ENCODE results near the gene TM6SF1. TPM values are rescaled to one million over a fixed set of nuclear protein-coding genes. Genes with fewer than 3 reads are reported as not detected.
A peak's percentile ranks its signal among the peaks of the same experiment; 100 is the strongest.
"Not testable (repeated sequence)": the region's sequence is repeated elsewhere in the genome, so short reads cannot be mapped to it uniquely, and the experiment has no call there.

TM6SF1 gene
- total and polyA plus RNA-seq, 4 donors, result 4.7 to 15.6 (median 12.3) TPM

DNA sequence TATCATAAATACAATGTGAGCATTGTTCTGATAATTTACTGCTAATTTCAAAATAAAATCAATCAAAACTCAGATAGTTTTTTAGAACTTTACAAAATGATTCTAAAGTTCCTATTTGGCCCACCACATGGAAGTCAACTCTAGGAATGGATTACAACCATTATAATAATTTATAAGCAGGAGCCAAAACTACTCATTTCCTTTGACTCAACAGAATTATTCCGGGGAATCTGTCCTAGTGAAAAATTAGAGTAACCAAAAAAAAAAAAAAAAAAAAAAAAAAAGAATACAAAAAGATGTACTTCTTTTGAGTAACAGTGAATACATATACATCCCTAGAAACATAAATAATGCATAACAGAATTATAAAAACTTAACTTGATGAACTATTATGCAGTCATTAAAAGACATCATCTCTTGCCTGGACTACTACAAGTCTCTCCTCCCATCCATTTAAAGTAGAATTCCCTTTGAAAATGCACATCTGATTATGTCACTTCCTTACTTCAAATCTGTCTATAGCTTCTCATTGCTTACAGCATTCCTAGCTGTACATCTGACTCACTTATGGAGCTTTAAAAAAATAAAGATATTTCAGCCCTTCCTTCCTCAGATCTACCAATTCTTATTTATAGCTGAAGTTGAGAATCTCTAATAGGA is 56.8 kb downstream of the TM6SF1 start:
- no CpG with 5 or more reads among the region's 1 CpG for WGBS (ENCODE audit: insufficient coverage)
- H3K4me3 ChIP-seq (ENCODE audit: low read depth, low read length), result no peak overlapping the region
- H3K27ac ChIP-seq (ENCODE audit: low read depth, low read length), result no peak overlapping the region

DNA sequence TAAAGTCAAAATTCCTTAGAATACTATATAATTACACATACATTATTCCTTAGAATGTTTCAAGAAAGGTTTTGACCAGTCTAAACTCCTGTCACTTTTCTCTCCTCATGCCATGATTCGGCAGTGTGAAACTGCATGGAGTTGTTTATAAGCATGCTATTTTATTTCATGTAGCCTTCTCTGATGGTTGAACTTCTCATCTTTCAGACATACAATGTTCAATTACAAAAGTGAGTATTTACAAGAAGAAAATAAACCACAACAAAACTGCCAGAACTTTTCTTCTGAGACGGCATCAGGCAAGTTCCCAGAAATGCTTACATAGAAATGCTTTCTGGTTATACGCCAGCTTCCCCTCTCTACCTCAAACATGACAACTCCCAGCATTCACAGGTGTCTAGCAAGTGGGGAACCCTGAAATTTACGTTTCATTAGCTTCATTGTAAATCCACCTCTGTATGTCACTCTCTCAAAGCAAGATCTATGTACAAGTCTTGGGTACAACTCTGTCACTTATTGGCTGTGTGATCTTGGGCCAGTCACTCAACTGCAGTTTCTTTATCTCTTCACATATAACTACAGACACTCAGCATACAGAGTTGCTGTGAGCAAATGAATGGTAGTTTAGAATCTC is 57.4 kb downstream of the TM6SF1 start:
- H3K36me3 ChIP-seq (ENCODE audit: control insufficient read depth, insufficient read depth, low read length), result peaks cover 3% of the 10 kb centered on the region
- H3K4me3 ChIP-seq (ENCODE audit: low read depth, low read length), result no peak overlapping the region
- peaks cover 4% of the 10 kb centered on the region for H3K9me3 ChIP-seq (ENCODE audit: control insufficient read depth, insufficient read depth, low read length)
- WGBS (ENCODE audit: insufficient coverage), result 72% methylated on average over 3 of the region's 4 CpGs
- H3K4me1 ChIP-seq (ENCODE audit: control insufficient read depth, insufficient read depth, low read length), result no peaks in the 10 kb centered on the region
- no peaks in the 10 kb centered on the region for H3K27me3 ChIP-seq (ENCODE audit: control insufficient read depth, insufficient read depth, low read length)
- DNase-seq (ENCODE audit: low read depth in 4 of 6, low spot score in 6 of 6), result no peak
- no peak overlapping the region for H3K27ac ChIP-seq (ENCODE audit: low read depth, low read length)

More for the DNA sequence above, 56.8 kb downstream of the TM6SF1 start:
- H3K4me1 ChIP-seq (ENCODE audit: control insufficient read depth, insufficient read depth, low read length), result no peaks in the 10 kb centered on the region
- DNase-seq (ENCODE audit: low read depth in 4 of 6, low spot score in 6 of 6), result no peak
- H3K36me3 ChIP-seq (ENCODE audit: control insufficient read depth, insufficient read depth, low read length), result peaks cover 3% of the 10 kb centered on the region
- H3K9me3 ChIP-seq (ENCODE audit: control insufficient read depth, insufficient read depth, low read length), result peaks cover 4% of the 10 kb centered on the region
- no peaks in the 10 kb centered on the region for H3K27me3 ChIP-seq (ENCODE audit: control insufficient read depth, insufficient read depth, low read length)

DNA sequence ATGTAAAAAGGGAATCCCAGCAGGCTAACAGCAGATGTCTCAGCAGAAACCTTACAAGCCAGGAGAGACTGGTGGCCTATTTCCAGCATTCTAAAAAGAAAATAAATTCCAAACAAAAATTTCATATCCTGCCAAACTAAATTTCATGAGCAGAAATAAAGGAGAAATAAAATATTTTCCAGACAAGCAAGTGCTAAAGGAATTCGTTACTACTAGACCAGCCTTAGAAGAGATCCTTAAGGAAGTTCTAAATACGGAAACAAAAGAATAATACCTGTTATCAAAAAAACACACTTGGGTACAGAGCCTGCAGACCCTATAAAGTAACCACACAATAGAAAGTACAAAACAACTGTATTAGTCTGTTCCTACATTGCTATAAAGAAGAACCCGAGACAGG is 58.8 kb downstream of the TM6SF1 start:
- Histone ChIP-seq H3K36me3 (ENCODE audit: control insufficient read depth, insufficient read depth, low read length) (no peaks in the 10 kb centered on the region), H3K4me3 (ENCODE audit: low read depth, low read length) (no peak overlapping the region), H3K27me3 (ENCODE audit: control insufficient read depth, insufficient read depth, low read length) (no peaks in the 10 kb centered on the region), H3K4me1 (ENCODE audit: control insufficient read depth, insufficient read depth, low read length) (no peaks in the 10 kb centered on the region), H3K27ac (ENCODE audit: low read depth, low read length) (no peak overlapping the region), H3K9me3 (ENCODE audit: control insufficient read depth, insufficient read depth, low read length) (peaks cover 4% of the 10 kb centered on the region)
- WGBS (ENCODE audit: insufficient coverage), result no CpG with 5 or more reads among the region's 3 CpGs
- DNase-seq (ENCODE audit: low read depth in 4 of 6, low spot score in 6 of 6), result peak in 2 of 6 donors; percentile 5 to 12

DNA sequence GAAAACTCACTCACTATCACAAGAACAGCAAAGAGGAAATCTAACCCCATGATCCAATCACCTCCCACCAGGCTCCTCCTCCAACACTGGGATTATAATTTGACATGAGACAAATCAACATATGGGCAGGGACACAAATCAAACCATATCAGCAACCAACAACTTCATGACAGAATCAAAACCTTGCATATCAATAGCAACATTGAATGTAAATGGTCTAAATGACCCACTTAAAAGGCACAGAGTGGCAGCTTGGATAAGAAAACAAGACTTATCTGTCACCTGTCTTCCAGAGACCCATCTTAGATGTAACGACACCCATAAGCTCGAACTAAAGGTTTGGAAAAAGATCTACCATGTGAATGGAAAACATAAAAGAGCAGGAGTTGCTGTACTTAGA is 59.4 kb downstream of the TM6SF1 start:
- H3K9me3 ChIP-seq (ENCODE audit: control insufficient read depth, insufficient read depth, low read length), result peaks cover 4% of the 10 kb centered on the region
- WGBS (ENCODE audit: insufficient coverage), result no CpG with 5 or more reads among the region's 2 CpGs

DNA sequence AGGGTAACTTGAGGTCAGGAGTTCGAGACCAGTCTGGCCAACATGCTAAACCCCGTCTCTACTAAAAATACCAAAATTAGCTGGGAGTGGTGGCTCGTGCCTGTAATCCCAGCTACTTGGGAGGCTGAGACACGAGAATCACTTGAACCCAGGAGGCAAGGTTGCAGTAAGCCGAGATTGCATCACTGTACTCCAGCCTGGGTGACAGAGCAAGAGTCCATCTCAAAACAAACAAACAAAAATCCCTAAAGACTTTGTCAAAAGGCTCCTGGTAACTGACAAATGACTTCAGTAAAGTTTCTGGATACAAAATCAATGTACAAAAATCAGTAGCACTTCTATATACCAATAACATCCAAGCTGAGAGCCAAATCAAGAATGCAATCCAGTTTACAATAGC is 62.1 kb downstream of the TM6SF1 start:
- not testable (repeated sequence) for H3K9me3 ChIP-seq (ENCODE audit: control insufficient read depth, insufficient read depth, low read length); DNase-seq (ENCODE audit: low read depth in 4 of 6, low spot score in 6 of 6)
- 95% methylated on average over 5 of the region's 5 CpGs for WGBS (ENCODE audit: insufficient coverage)

More for the DNA sequence above, 59.4 kb downstream of the TM6SF1 start:
- H3K27me3 ChIP-seq (ENCODE audit: control insufficient read depth, insufficient read depth, low read length), result no peaks in the 10 kb centered on the region
- H3K4me1 ChIP-seq (ENCODE audit: control insufficient read depth, insufficient read depth, low read length), result no peaks in the 10 kb centered on the region
- H3K36me3 ChIP-seq (ENCODE audit: control insufficient read depth, insufficient read depth, low read length), result no peaks in the 10 kb centered on the region
- no peak overlapping the region for H3K27ac ChIP-seq (ENCODE audit: low read depth, low read length)
- no peak for DNase-seq (ENCODE audit: low read depth in 4 of 6, low spot score in 6 of 6)
- H3K4me3 ChIP-seq (ENCODE audit: low read depth, low read length), result no peak overlapping the region

DNA sequence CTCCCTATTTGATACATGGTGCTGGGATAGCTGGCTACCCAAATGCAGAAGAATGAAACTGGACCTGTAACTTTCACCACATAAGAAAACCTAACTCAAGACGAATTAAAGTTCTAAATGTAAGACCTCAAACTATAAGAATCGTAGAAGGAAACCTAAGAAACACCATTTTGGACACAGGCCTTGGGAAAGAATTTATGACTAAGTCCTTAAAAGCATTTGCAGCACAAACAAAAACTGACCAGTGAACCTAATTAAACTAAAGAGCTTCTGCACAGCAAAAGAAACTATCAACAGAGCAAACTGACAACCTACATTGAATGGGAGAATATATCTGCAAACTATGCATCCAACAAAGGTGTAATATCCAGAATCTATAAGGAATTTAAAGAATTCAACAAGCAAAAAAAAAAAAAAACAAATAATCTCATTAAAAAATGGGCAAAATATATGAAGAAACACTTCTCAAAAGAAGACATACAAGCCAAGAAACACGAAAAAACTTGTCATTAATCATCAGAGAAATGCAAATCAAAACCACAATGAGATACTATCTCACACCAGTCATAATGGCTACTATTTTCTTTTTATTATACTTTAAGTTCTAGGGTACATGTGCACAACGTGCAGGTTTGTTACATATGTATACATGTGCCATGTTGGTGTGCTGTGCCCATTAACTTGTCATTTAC is 63.2 kb downstream of the TM6SF1 start:
- WGBS (ENCODE audit: insufficient coverage), result no CpG with 5 or more reads among the region's 4 CpGs

More for the DNA sequence above, 62.1 kb downstream of the TM6SF1 start:
- H3K27me3 ChIP-seq (ENCODE audit: control insufficient read depth, insufficient read depth, low read length); H3K27ac ChIP-seq (ENCODE audit: low read depth, low read length); H3K36me3 ChIP-seq (ENCODE audit: control insufficient read depth, insufficient read depth, low read length); H3K4me1 ChIP-seq (ENCODE audit: control insufficient read depth, insufficient read depth, low read length); H3K4me3 ChIP-seq (ENCODE audit: low read depth, low read length): not testable (repeated sequence)

DNA sequence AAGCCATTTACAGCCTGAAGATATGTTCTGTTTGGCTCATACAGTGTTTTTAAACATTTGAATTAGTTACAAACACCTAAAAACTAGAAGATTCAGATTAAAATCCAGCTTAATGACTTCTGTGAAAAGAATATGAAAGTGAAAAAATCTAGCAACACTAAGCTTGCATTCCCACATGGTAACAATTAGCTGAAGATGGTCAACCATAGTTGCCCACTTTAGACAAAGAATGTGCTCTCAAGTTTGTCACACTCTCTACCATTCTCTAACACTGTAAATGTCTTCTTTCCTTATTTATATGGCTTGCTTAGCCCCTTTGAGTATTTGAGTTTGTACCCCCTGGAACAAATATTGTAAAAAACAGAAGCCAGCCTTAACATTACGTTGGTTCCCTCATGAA is 67.4 kb downstream of the TM6SF1 start:
- no peak overlapping the region for H3K27ac ChIP-seq (ENCODE audit: low read depth, low read length)
- no peak for DNase-seq (ENCODE audit: low read depth in 4 of 6, low spot score in 6 of 6)
- no peak overlapping the region for H3K4me3 ChIP-seq (ENCODE audit: low read depth, low read length)
- no peaks in the 10 kb centered on the region for H3K4me1 ChIP-seq (ENCODE audit: control insufficient read depth, insufficient read depth, low read length)
- no peaks in the 10 kb centered on the region for H3K9me3 ChIP-seq (ENCODE audit: control insufficient read depth, insufficient read depth, low read length)
- no CpG with 5 or more reads among the region's 1 CpG for WGBS (ENCODE audit: insufficient coverage)
- H3K27me3 ChIP-seq (ENCODE audit: control insufficient read depth, insufficient read depth, low read length), result no peaks in the 10 kb centered on the region
- H3K36me3 ChIP-seq (ENCODE audit: control insufficient read depth, insufficient read depth, low read length), result no peaks in the 10 kb centered on the region

More for the DNA sequence above, 63.2 kb downstream of the TM6SF1 start:
- Histone ChIP-seq H3K27me3 (ENCODE audit: control insufficient read depth, insufficient read depth, low read length) (no peaks in the 10 kb centered on the region), H3K4me1 (ENCODE audit: control insufficient read depth, insufficient read depth, low read length) (no peaks in the 10 kb centered on the region), H3K9me3 (ENCODE audit: control insufficient read depth, insufficient read depth, low read length) (peaks cover 4% of the 10 kb centered on the region), H3K27ac (ENCODE audit: low read depth, low read length) (no peak overlapping the region), H3K36me3 (ENCODE audit: control insufficient read depth, insufficient read depth, low read length) (no peaks in the 10 kb centered on the region), H3K4me3 (ENCODE audit: low read depth, low read length) (no peak overlapping the region)
- DNase-seq (ENCODE audit: low read depth in 4 of 6, low spot score in 6 of 6), result no peak

DNA sequence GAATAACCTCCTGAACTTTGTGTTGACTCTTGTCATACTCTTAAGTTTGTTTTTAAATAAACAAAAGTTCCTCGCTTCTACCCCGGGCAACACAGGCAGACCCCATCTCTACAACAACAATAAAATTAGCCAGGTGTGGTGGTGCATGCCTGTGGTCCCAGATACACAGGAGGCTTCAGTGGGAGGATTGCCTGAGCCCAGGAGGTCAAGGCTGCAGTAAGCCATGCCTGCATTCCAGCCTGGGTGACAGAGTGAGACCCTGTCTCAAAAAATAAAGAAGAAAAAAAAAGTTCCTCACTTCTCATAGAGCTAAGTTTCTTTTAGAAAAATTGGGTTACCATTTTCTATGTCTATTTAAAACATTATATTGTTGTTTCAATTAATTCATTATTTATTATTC is 70.9 kb downstream of the TM6SF1 start:
- Histone ChIP-seq H3K27ac (ENCODE audit: low read depth, low read length) (no peak overlapping the region), H3K9me3 (ENCODE audit: control insufficient read depth, insufficient read depth, low read length) (no peaks in the 10 kb centered on the region), H3K27me3 (ENCODE audit: control insufficient read depth, insufficient read depth, low read length) (no peaks in the 10 kb centered on the region), H3K4me3 (ENCODE audit: low read depth, low read length) (no peak overlapping the region), H3K4me1 (ENCODE audit: control insufficient read depth, insufficient read depth, low read length) (no peaks in the 10 kb centered on the region), H3K36me3 (ENCODE audit: control insufficient read depth, insufficient read depth, low read length) (no peaks in the 10 kb centered on the region)
- no peak for DNase-seq (ENCODE audit: low read depth in 4 of 6, low spot score in 6 of 6)
- WGBS (ENCODE audit: insufficient coverage), result 60% methylated on average over 1 of the region's 2 CpGs

DNA sequence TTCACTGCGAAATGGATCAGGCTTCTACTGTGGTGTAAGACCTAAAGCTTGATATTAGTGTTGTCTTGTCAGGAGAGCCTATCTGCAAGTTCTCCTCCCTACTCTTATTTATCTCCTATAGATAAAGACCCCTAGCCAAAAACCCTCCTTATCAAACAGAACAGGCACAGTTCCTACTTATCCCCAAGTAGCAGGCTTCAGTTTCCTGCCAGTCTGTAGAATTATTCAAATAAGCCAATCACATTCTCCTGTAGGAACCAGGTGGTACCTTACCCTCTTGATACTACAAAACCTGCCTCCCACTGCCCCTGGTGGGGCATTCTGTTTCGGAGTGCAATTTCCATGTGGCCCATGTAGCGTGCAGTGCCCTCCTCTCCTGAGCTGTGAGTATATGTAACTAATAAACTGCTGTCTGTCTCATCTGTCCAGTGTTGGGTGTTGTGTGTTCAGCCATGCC is 71.5 kb downstream of the TM6SF1 start:
- no peaks in the 10 kb centered on the region for H3K4me1 ChIP-seq (ENCODE audit: control insufficient read depth, insufficient read depth, low read length)
- no peak overlapping the region for H3K4me3 ChIP-seq (ENCODE audit: low read depth, low read length)
- no peaks in the 10 kb centered on the region for H3K27me3 ChIP-seq (ENCODE audit: control insufficient read depth, insufficient read depth, low read length)
- H3K36me3 ChIP-seq (ENCODE audit: control insufficient read depth, insufficient read depth, low read length), result no peaks in the 10 kb centered on the region
- H3K27ac ChIP-seq (ENCODE audit: low read depth, low read length), result no peak overlapping the region
- WGBS (ENCODE audit: insufficient coverage), result no CpG with 5 or more reads among the region's 3 CpGs
- no peak for DNase-seq (ENCODE audit: low read depth in 4 of 6, low spot score in 6 of 6)
- H3K9me3 ChIP-seq (ENCODE audit: control insufficient read depth, insufficient read depth, low read length), result no peaks in the 10 kb centered on the region
